GM21717 (cell line): ENCODE results near the gene CCDC146.
"Not testable (repeated sequence)": the region's sequence is repeated elsewhere in the genome, so short reads cannot be mapped to it uniquely, and the experiment has no call there.

Experiments
- ATAC-seq: cut with Tn5 transposase; IDR thresholded peaks from one replicate; pipeline ENCODE4 v1.9.1; 2021; ENCODE audit warnings: mild to moderate bottlenecking, moderate library complexity; ENCODE audit not compliant: unreplicated experiment

The CCDC146 gene

DNA sequence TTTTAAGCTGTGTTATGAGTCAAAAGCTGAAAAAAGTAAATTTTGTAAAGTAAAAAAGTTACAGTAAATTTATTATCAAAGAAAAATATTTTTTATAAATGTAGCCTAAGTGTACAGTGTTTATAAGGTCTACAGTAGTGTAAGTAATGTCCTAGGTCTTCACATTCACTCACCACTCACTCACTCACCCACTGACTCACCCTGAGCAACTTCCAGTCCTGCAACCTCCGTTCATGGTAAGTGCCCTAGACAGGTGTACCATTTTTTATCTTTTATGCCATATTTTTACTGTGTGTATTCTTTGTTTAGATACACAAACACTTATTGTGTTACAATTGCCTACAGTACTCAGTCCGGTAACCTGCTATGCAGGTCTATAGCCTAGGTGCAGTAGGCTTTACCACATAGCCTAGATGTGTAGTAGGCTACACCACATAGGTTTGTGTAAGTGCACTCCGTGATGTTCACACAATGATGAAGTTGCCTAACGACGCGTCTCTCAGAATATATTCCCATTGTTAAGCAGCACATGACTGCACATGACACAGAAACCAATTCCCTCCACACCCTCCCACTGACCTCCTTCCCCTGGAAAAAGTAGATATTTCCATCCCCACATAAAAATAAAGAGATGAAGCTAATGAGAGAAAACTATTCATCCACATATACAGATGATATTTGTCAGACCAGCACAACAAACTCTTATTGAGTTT lies 122.0 kb downstream of the CCDC146 start:
- ATAC-seq, result no peak

DNA sequence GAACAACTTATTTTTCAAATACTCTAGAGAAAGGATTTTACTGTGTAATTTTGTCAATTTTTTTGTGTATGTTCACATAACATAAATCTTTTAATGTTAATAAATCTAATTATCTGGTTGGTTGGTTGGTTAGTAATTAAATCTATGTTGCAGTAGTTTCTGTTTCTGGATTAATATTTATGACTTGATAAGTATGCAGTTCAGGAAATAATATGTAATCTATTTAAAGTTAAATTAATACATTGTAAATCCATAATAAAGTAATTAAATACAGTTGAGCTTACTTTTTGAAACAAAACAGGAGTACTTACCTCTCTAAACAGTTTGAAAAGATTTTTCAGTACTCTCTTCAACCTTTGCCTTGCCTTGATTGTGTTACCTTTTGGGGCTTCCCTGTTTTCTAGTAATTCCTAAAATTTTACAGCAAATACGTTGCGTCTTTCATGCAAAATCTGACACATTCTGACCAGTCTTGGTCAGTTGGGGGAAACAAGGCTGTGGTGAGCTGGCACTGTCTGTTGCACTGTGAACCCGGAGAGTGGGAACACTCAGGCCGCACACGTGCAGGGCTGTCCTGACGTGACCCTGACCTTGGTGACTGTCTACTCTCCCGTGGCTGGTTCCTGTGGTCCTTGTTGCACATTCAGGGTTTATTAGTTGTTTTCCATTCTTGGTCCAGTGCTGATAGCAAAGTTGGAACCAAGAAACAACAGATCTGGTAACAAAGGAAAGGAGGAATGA lies 122.8 kb downstream of the CCDC146 start:
- ATAC-seq, result no peak

DNA sequence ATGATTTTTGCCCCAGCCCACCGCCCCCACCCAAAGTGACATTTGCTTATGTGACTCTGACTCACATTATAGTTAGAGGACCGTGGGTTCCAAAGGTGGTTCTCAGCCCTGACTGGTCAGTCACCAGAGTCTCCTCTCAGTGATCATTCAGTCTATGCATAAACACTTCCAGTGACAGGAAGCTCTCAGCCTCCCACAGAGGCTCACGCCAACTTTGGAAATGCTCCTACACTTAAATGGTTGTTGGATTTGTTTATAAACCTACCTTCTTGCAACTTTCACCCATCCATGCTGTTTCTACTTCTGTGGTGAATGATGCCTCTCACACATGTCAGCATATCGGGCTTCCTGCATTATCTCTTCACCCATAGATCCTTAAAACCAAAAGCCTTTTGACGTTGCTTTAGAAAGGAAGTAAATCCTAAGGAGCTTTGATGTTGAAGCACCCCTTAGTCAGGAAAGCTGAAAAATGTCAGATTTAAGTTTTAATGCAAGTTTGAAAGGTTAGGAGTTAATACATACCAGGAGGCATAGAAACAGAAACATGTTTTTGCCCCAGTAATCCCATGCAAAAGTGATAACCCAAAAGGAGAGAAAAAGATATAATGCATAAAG lies 123.7 kb downstream of the CCDC146 start:
- no peak for ATAC-seq

- peak; percentile 74 for ATAC-seq
These were observed 124.9 kb downstream of the CCDC146 start for GRCh38 chr7:77247206-77247850.

GRCh38 chr7:77248154-77248553 lies 125.7 kb downstream of the CCDC146 start:
- ATAC-seq, result no peak

DNA sequence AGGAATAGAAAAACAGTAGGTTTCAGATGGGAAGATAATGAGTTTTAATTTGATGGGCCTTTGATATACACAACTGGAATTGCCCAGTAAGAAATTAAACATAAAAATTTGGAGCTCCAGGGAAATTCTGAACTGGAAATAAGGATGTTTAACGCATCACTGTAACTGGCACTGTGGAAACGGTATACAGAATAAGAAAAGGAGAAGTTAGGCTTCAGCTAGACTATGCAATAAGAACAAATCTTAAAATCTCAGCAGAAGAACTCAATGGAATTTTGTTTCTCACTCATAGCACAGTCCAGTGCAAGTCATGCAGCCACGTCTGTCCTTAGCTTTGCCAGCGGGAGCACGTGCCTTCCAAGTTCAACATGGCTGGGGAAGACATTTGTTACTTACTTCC lies 130.1 kb downstream of the CCDC146 start:
- no peak for ATAC-seq

- no peak for ATAC-seq
These were observed 130.7 kb downstream of the CCDC146 start for GRCh38 chr7:77253151-77253550.

DNA sequence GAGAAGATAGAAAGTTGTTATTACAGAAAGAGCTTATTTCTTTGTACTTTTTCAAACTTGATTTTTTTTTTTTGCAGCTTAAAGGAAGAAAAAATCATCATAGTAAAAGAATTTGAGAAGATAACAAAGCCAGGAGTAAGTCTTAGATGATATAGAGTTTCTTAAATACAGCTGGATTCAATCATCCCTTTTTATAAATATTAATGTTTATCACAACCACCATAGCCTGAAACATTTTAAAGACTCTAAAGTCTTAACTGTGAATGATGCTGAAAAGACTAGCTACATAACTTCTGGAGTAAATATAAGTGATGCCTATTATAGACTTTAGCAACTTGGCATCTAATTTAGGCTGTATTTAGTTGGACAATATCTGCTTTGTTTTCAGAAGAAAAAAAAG lies 132.0 kb downstream of the CCDC146 start:
- no peak for ATAC-seq

DNA sequence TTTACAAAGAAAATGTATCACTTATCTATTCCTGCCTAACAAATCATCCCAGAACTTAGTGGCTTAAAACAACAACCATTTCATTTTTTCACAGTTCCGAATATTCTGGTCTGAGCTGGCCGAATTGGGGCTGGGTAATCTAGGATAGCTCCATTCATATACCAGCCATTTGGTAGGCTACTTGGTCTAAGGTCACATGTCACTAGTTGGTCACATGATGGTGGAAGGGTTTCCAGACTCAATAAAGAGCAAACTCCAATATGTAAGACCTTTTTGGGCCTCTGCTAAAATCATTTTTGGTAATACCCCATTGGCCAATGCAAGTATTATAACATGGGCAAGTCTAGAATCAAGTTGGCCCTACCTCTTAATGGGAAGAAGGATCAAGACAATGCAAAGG lies 132.5 kb downstream of the CCDC146 start:
- no peak for ATAC-seq

GRCh38 chr7:77258014-77258413 lies 135.6 kb downstream of the CCDC146 start:
- no peak for ATAC-seq

- no peak for ATAC-seq
These were observed 136.2 kb downstream of the CCDC146 start for GRCh38 chr7:77258593-77258992.

GRCh38 chr7:77262316-77262715 lies 139.9 kb downstream of the CCDC146 start:
- ATAC-seq, result no peak

DNA sequence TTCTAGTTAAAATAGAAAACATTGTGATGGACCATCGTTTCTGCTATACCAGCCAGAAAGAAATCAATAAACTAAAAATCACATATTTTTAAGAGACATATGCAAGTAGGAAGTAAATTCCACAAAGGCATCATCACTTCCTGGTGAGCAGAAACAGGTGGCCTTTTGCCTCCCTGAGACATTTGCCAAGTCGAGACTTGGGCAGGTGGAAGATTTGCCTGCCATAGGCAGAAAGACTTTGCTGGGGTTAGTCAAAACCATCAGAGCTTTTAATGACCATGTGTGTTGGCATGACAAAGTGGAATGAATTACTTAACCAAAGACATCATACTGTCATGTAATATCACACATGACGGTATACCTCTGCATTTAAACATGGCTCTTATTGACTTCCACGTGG lies 143.3 kb downstream of the CCDC146 start:
- no peak for ATAC-seq

DNA sequence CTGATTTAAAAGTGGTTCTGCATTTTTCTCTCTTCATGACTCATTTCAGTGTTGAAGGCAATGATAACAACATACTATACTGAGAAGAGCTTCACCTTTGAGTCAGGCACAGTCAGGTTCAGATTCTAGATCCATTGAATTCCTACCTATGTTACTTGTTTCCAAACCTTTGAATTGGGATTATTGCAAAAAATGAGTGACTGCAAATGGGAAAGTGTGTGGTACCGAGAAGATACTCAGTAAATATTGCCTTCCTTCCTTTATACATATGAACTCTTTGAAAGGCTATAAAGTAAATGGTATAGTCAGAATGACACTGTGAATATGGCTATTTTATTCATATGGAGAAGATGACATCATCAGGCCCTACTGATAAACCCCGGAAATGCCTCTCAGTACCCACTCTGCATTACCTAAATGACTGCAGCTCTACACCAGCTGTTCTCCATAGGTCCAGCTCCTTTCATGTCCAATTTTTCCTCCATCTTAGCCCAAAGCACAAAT lies 143.9 kb downstream of the CCDC146 start:
- peak; percentile 72 for ATAC-seq

DNA sequence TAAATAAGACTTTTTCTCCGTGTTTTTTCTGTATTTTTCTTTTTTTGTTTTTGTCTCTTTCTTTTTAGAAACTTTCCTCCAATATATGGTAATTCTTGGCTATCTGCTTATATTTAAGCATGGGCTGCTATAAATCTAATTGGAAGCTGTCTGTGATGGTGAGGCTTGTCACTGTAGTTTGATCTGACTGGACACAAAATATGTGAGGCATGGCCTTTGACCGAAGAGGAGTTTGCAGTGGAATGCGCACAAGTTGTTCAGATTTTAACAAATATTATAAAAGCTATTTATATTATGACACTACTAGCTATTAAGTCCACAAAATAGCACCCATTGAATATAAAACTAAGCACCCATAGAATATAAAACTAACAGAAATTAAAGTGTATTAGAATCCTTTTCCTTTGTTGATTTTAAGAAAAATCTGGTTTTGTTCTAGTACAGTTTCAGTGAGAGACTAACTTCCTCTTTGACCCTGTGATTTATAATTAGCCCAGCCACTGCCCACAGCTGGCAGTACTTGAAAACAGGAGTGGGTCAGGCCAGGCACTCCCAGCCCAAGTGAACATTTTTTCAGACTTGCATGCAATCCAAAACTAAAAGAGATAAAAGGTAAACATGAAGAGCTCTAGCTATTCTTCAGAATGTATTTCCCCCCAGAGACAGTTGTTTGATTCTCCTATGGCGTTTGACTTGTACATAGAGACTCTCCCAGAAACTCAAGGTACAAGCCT lies 147.1 kb downstream of the CCDC146 start:
- ATAC-seq, result peak; percentile 75

GRCh38 chr7:77270094-77270480 lies 147.7 kb downstream of the CCDC146 start:
- ATAC-seq, result no peak

DNA sequence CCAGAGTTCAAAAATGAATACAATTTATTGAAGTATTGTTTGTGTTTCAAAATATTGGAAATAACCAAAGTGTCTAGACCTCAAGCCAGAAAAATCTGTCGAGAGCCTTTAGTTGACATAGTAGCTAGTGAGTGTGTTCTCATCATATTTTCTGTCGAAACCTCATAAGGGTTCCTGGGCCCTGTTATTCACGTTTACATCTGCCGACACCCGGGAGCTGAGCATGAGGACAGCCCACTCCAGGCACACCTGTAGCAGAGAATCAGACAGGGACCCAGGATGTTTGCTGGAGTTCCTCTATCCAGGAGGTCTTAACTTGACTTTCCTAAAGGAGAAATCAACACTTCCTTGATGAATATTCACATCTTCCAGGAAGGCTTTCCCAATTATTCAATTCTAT lies 149.4 kb downstream of the CCDC146 start:
- no peak for ATAC-seq

DNA sequence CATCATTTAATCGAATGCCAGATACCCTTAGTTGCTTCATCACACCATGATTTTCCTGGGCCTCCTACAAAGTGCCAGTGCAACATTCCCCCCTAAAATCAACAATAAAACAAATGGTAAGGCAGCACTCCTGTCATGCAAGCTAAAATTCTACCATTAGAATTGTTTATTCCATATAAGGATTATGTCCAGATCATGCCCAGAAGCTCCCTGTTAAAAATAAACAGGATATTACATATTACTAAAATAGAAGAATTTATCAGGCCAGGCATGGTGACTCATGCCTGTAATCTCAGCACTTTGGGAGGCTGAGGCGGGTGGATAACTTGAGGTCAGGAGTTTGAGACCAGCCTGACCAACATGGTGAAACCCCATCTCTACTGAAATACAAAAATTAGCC lies 153.2 kb downstream of the CCDC146 start:
- not testable (repeated sequence) for ATAC-seq

GRCh38 chr7:77276120-77276519 lies 153.7 kb downstream of the CCDC146 start:
- ATAC-seq, result no peak

GRCh38 chr7:77281780-77282478 lies 159.5 kb downstream of the CCDC146 start:
- ATAC-seq, result no peak
